ENCODE results near the gene GFOD1. TPM values are rescaled to one million over a fixed set of nuclear protein-coding genes. Genes with fewer than 3 reads are reported as not detected.

Gene GFOD1
- total RNA-seq, 1 experiment from 2014 or later: 6.1 TPM

DNA sequence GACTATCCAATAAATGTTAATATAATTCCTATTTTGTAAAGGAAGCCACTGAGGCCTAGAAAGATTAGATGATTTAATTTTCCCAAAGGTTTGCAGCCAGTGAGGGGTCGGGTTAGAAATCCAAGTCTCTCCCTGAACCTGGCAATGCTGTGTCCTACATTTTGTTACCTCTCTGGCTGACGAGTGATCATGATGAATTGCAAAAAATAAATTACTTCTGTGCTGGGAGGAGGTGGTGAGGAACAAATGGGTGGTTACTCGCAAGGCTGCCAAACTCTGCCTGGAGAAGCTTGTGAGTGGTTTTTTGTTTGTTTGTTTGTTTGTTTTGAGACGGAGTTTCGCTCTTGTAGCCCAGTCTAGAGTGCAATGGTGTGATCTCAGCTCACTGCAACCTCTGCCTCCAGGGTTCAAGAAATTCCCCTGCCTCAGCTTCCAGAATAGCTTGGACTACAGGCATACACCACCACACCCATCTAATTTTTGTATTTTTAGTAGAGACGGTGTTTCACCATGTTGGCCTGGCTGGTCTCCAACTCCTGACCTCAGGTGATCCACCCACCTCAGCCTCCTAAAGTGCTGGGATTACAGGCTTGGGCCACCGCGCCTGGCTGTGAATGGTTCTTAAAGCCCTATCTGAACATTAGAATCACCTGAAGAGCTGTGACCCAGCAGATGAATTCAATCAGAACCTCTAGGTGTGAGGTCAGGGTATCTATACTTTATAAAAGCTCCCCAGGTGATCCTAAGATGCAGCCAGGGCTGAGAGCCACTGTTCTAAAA is 138.9 kb downstream of the GFOD1 start:
- H4K20me1 ChIP-seq (ENCODE audit: control insufficient read depth, insufficient read depth, insufficient read length): no peaks in the 10 kb centered on the region
- no peaks in the 10 kb centered on the region; a peak in 1 of 7 replicates for H3K36me3 Mint-ChIP-seq (ENCODE audit: insufficient read depth in 1 of 3, low read depth in 3 of 3)
- no peak overlapping the region for H3K56ac ChIP-seq (ENCODE audit: insufficient read length, low read depth, low read length)
- peaks cover 15 to 24% of the 10 kb centered on the region in 2 experiments for H3K4me1 Mint-ChIP-seq
- H2BK12ac ChIP-seq (ENCODE audit: insufficient read length, low read depth, low read length): no peak overlapping the region
- H2AFZ ChIP-seq (ENCODE audit: low read length): no peak overlapping the region
- no peak overlapping the region for H3K9ac ChIP-seq (ENCODE audit: extremely low read depth, insufficient read length, low read length)
- H3K4me3 Mint-ChIP-seq: no peak overlapping the region
- DNase-seq: no peak
- H3T11ph ChIP-seq (ENCODE audit: low read length): no peak overlapping the region
- H3K27ac ChIP-seq (ENCODE audit: insufficient read length, low read depth, low read length): no peak overlapping the region
- H3K9me3 Mint-ChIP-seq: peaks cover 2 to 5% of the 10 kb centered on the region in 2 experiments; a peak in 3 of 5 replicates
- no peaks in the 10 kb centered on the region for H3K9me3 ChIP-seq (ENCODE audit: control insufficient read depth, low read depth, low read length)
- no peaks in the 10 kb centered on the region for H3K27me3 ChIP-seq (ENCODE audit: insufficient read depth, low read length)
- no CpG with 5 or more reads among the region's 8 CpGs for WGBS (ENCODE audit: extremely low coverage, insufficient read length, low lambda C conversion rate)
- TF ChIP-seq, protein P1, sequence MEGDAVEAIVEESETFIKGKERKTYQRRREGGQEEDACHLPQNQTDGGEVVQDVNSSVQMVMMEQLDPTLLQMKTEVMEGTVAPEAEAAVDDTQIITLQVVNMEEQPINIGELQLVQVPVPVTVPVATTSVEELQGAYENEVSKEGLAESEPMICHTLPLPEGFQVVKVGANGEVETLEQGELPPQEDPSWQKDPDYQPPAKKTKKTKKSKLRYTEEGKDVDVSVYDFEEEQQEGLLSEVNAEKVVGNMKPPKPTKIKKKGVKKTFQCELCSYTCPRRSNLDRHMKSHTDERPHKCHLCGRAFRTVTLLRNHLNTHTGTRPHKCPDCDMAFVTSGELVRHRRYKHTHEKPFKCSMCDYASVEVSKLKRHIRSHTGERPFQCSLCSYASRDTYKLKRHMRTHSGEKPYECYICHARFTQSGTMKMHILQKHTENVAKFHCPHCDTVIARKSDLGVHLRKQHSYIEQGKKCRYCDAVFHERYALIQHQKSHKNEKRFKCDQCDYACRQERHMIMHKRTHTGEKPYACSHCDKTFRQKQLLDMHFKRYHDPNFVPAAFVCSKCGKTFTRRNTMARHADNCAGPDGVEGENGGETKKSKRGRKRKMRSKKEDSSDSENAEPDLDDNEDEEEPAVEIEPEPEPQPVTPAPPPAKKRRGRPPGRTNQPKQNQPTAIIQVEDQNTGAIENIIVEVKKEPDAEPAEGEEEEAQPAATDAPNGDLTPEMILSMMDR (conservative IDR thresholded peaks at IDR 0.05): no peak
- H3K23ac ChIP-seq (ENCODE audit: insufficient read length, low read depth, low read length): no peak overlapping the region
- no peak overlapping the region for H3K4me2 ChIP-seq (ENCODE audit: insufficient read depth, insufficient read length, low read length)
- no peak overlapping the region for H2BK5ac ChIP-seq (ENCODE audit: insufficient read length, low read length)
- no peak overlapping the region for H2BK20ac ChIP-seq (ENCODE audit: low read depth, low read length, poor library complexity, severe bottlenecking)
- H3K23me2 ChIP-seq (ENCODE audit: insufficient read length, low read depth, low read length, poor library complexity, severe bottlenecking): no peaks in the 10 kb centered on the region
- peaks cover 8% of the 10 kb centered on the region; the same call in 1 of the 2 replicates for H3K27me3 Mint-ChIP-seq (ENCODE audit: low read depth)
- H3K27ac Mint-ChIP-seq: no peak overlapping the region
- no peak overlapping the region for H2BK15ac ChIP-seq (ENCODE audit: low read depth, low read length)
- H4K5ac ChIP-seq (ENCODE audit: insufficient read length, low read depth, low read length): no peak overlapping the region
- H2AK5ac ChIP-seq (ENCODE audit: insufficient read length, low read length): no peak overlapping the region
- no peak overlapping the region for H3K4ac ChIP-seq (ENCODE audit: low read depth, low read length)
- H3K4me1 ChIP-seq (ENCODE audit: insufficient read depth, low read length): peaks cover 2% of the 10 kb centered on the region; the same call in 1 of the 2 replicates
- H3K79me2 ChIP-seq (ENCODE audit: insufficient read depth, low read length): no peaks in the 10 kb centered on the region
- no peaks in the 10 kb centered on the region for H3K79me1 ChIP-seq (ENCODE audit: insufficient read depth, low read depth, low read length, poor library complexity, severe bottlenecking)
- no peak overlapping the region for H2BK120ac ChIP-seq (ENCODE audit: low read depth, low read length, poor library complexity, severe bottlenecking)
- H4K8ac ChIP-seq (replicated peaks; ENCODE audit: insufficient read length, low read depth, low read length): no peak overlapping the region
- H3K18ac ChIP-seq (ENCODE audit: insufficient read length, low read depth, low read length): no peak overlapping the region
- H3K14ac ChIP-seq (ENCODE audit: insufficient read depth, low read length): no peak overlapping the region
- no peak overlapping the region for H4K91ac ChIP-seq (ENCODE audit: insufficient read length, low read depth, low read length)
